Measurements from ENCODE around the gene AADAC. TPM values are rescaled to one million over a fixed set of nuclear protein-coding genes. Genes with fewer than 3 reads are reported as not detected.

The AADAC gene
- total RNA-seq, 6 experiments from 2014 or later: not detected

- Mint-ChIP-seq H3K4me3 (no peak overlapping the region), H3K9me3 (no peaks in the 10 kb centered on the region), H3K27ac (no peak overlapping the region), H3K4me1 (ENCODE audit: low read depth) (peaks cover 27% of the 10 kb centered on the region), H3K27me3 (ENCODE audit: insufficient read depth) (no peaks in the 10 kb centered on the region), H3K36me3 (ENCODE audit: low read depth) (no peaks in the 10 kb centered on the region)
- TF ChIP-seq, protein P1, sequence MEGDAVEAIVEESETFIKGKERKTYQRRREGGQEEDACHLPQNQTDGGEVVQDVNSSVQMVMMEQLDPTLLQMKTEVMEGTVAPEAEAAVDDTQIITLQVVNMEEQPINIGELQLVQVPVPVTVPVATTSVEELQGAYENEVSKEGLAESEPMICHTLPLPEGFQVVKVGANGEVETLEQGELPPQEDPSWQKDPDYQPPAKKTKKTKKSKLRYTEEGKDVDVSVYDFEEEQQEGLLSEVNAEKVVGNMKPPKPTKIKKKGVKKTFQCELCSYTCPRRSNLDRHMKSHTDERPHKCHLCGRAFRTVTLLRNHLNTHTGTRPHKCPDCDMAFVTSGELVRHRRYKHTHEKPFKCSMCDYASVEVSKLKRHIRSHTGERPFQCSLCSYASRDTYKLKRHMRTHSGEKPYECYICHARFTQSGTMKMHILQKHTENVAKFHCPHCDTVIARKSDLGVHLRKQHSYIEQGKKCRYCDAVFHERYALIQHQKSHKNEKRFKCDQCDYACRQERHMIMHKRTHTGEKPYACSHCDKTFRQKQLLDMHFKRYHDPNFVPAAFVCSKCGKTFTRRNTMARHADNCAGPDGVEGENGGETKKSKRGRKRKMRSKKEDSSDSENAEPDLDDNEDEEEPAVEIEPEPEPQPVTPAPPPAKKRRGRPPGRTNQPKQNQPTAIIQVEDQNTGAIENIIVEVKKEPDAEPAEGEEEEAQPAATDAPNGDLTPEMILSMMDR (IDR thresholded peaks at IDR 0.05): no peak
- DNase-seq: no peak
Measured at GRCh38 chr3:151877269-151877668, 63.4 kb downstream of the AADAC start.

Other genes with a start within 250 kb of the AADAC start
- not detected for gene AADACL2, start 80.2 kb upstream of the AADAC start, total RNA-seq (2021; fragmentation: NEBNext Ultra II Directional; extraction: Animal tissue kit (Norgen Biotek cat#: 25700))
- gene SUCNR1, start 59.5 kb downstream of the AADAC start, total RNA-seq (2021; fragmentation: NEBNext Ultra II Directional; extraction: Animal tissue kit (Norgen Biotek cat#: 25700)): not detected